IPS-18a (cell line): ENCODE results near the gene ECE1.
"Not testable (repeated sequence)": the region's sequence is repeated elsewhere in the genome, so short reads cannot be mapped to it uniquely, and the experiment has no call there.

Experiments
- H3K27ac ChIP-seq: one replicate; pipeline ENCODE4 v1.5.1; 2013; ENCODE audit warnings: low read length
- H3K27me3 ChIP-seq: one replicate; pipeline ENCODE4 v1.6.1; 2013; ENCODE audit warnings: mild to moderate bottlenecking, low read length; ENCODE audit not compliant: control insufficient read depth, insufficient read depth
- H3K36me3 ChIP-seq: one replicate; pipeline ENCODE4 v1.6.1; 2013; ENCODE audit warnings: low read depth, low read length; ENCODE audit not compliant: control insufficient read depth
- H3K4me1 ChIP-seq: one replicate; pipeline ENCODE4 v1.6.1; 2013; ENCODE audit warnings: low read depth, low read length; ENCODE audit not compliant: control insufficient read depth
- H3K4me3 ChIP-seq: one replicate; pipeline ENCODE4 v1.5.1; 2013; ENCODE audit warnings: low read length
- H3K9ac ChIP-seq: one replicate; pipeline ENCODE4 v1.6.1; 2013; ENCODE audit warnings: mild to moderate bottlenecking, low read length, moderate library complexity
- H3K9me3 ChIP-seq: one replicate; pipeline ENCODE4 v1.6.1; 2013; ENCODE audit warnings: low read depth, low read length; ENCODE audit not compliant: control insufficient read depth

ECE1 gene

GRCh38 chr1:21283524-21283923 is 6.7 kb downstream of the ECE1 start:
- peaks cover 5% of the 10 kb centered on the region for H3K4me1 ChIP-seq
- H3K36me3 ChIP-seq, result no peaks in the 10 kb centered on the region
- H3K4me3 ChIP-seq, result no peak overlapping the region
- no peaks in the 10 kb centered on the region for H3K9me3 ChIP-seq
- H3K9ac ChIP-seq, result no peak overlapping the region
- no peak overlapping the region for H3K27ac ChIP-seq
- no peaks in the 10 kb centered on the region for H3K27me3 ChIP-seq

GRCh38 chr1:21282020-21282419 is 8.2 kb downstream of the ECE1 start:
- H3K9ac ChIP-seq, H3K4me3 ChIP-seq, H3K36me3 ChIP-seq, H3K27me3 ChIP-seq, H3K9me3 ChIP-seq, H3K27ac ChIP-seq: not testable (repeated sequence)
- peaks cover 20% of the 10 kb centered on the region for H3K4me1 ChIP-seq

GRCh38 chr1:21280482-21280881 is 9.8 kb downstream of the ECE1 start:
- H3K27me3 ChIP-seq, result no peaks in the 10 kb centered on the region
- H3K36me3 ChIP-seq, result no peaks in the 10 kb centered on the region
- no peak overlapping the region for H3K4me3 ChIP-seq
- no peak overlapping the region for H3K27ac ChIP-seq
- no peaks in the 10 kb centered on the region for H3K9me3 ChIP-seq
- H3K9ac ChIP-seq, result no peak overlapping the region
- peaks cover 22% of the 10 kb centered on the region for H3K4me1 ChIP-seq

GRCh38 chr1:21280011-21280471 is 10.2 kb downstream of the ECE1 start:
- Histone ChIP-seq H3K27me3 (no peaks in the 10 kb centered on the region), H3K4me1 (peaks cover 22% of the 10 kb centered on the region), H3K27ac (no peak overlapping the region), H3K4me3 (no peak overlapping the region), H3K36me3 (no peaks in the 10 kb centered on the region), H3K9me3 (no peaks in the 10 kb centered on the region), H3K9ac (no peak overlapping the region)

- Histone ChIP-seq H3K4me1 (peaks cover 22% of the 10 kb centered on the region), H3K36me3 (no peaks in the 10 kb centered on the region), H3K4me3 (no peak overlapping the region), H3K27me3 (no peaks in the 10 kb centered on the region), H3K9me3 (no peaks in the 10 kb centered on the region), H3K9ac (no peak overlapping the region), H3K27ac (no peak overlapping the region)
These were observed 11.1 kb downstream of the ECE1 start for GRCh38 chr1:21278860-21279845.

- Histone ChIP-seq H3K36me3 (no peaks in the 10 kb centered on the region), H3K27ac (no peak overlapping the region), H3K4me1 (peaks cover 22% of the 10 kb centered on the region), H3K27me3 (no peaks in the 10 kb centered on the region), H3K9me3 (no peaks in the 10 kb centered on the region), H3K9ac (no peak overlapping the region), H3K4me3 (no peak overlapping the region)
These were observed 11.9 kb downstream of the ECE1 start for GRCh38 chr1:21278208-21278859.

GRCh38 chr1:21277180-21277579 is 13.1 kb downstream of the ECE1 start:
- no peak overlapping the region for H3K9ac ChIP-seq
- no peak overlapping the region for H3K4me3 ChIP-seq
- no peaks in the 10 kb centered on the region for H3K36me3 ChIP-seq
- no peaks in the 10 kb centered on the region for H3K27me3 ChIP-seq
- no peak overlapping the region for H3K27ac ChIP-seq
- H3K4me1 ChIP-seq, result peaks cover 22% of the 10 kb centered on the region
- H3K9me3 ChIP-seq, result no peaks in the 10 kb centered on the region

GRCh38 chr1:21272540-21272939 is 17.7 kb downstream of the ECE1 start:
- Histone ChIP-seq H3K9ac (no peak overlapping the region), H3K27me3 (no peaks in the 10 kb centered on the region), H3K4me1 (peaks cover 7% of the 10 kb centered on the region), H3K36me3 (no peaks in the 10 kb centered on the region), H3K9me3 (no peaks in the 10 kb centered on the region), H3K27ac (no peak overlapping the region), H3K4me3 (no peak overlapping the region)

GRCh38 chr1:21271550-21271949 is 18.7 kb downstream of the ECE1 start:
- Histone ChIP-seq H3K4me3 (no peak overlapping the region), H3K27ac (no peak overlapping the region), H3K4me1 (no peaks in the 10 kb centered on the region), H3K9me3 (no peaks in the 10 kb centered on the region), H3K9ac (no peak overlapping the region), H3K27me3 (no peaks in the 10 kb centered on the region), H3K36me3 (no peaks in the 10 kb centered on the region)

- Histone ChIP-seq H3K36me3 (no peaks in the 10 kb centered on the region), H3K27ac (no peak overlapping the region), H3K9me3 (no peaks in the 10 kb centered on the region), H3K4me1 (no peaks in the 10 kb centered on the region), H3K27me3 (no peaks in the 10 kb centered on the region), H3K4me3 (no peak overlapping the region), H3K9ac (no peak overlapping the region)
These were observed 20.1 kb downstream of the ECE1 start for GRCh38 chr1:21270086-21270689.

- Histone ChIP-seq H3K4me1 (no peaks in the 10 kb centered on the region), H3K27me3 (no peaks in the 10 kb centered on the region), H3K4me3 (no peak overlapping the region), H3K9me3 (no peaks in the 10 kb centered on the region), H3K36me3 (no peaks in the 10 kb centered on the region), H3K9ac (no peak overlapping the region), H3K27ac (no peak overlapping the region)
These were observed 20.7 kb downstream of the ECE1 start for GRCh38 chr1:21269461-21270085.
